HG02852 (cell line): ENCODE results near the gene CASP10.
A peak's percentile ranks its signal among the peaks of the same experiment; 100 is the strongest.

Experiments used
- ATAC-seq: cut with Tn5 transposase; IDR thresholded peaks from one replicate; pipeline ENCODE4 v1.9.1; 2021; ENCODE audit warnings: mild to moderate bottlenecking, moderate library complexity; ENCODE audit not compliant: unreplicated experiment

The CASP10 gene

DNA sequence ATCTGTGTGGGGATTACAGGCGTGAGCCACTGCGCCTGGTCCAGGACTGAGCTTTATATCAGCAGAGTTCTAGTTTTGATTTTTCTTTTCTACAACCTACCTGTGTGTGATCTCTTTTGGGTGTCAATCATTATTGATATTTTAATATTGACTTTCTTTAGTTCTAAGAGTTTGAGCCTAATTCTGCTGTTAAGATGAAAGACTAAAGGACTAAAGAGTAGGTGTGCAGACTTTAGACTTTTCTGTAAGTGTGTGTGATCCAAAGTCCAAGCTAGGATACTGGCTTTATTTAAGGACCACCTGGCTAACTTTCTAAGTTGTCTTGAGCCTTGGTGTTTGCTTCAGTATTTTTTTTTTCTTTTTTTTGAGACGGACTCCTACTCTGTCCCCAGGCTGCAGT lies 12.4 kb downstream of the CASP10 start:
- no peak for ATAC-seq

DNA sequence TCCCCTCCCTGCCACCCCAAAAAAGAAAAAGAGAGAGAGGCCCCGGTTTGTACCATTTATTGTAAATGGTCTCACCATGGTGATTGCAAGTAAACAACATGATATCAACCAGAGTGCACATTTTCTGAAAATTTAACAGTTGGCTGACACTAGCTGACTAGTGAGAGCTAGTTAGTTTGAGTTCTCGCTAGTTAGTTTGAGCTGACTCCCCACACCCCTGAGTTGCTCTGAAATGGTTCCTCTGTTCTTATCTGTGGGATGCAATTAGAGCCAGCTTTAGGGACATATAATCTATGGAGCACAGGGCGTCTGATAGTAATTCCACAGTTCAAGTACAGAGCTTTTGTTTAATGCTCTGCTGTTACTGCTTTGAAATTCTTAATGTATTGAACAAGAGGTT lies 13.1 kb downstream of the CASP10 start:
- ATAC-seq, result no peak

- no peak for ATAC-seq
Observed at GRCh38 chr2:201196803-201197202, 13.9 kb downstream of the CASP10 start.

- ATAC-seq, result no peak
Observed at GRCh38 chr2:201197781-201198180, 14.8 kb downstream of the CASP10 start.

- ATAC-seq, result no peak
Observed at GRCh38 chr2:201199847-201200246, 16.9 kb downstream of the CASP10 start.

DNA sequence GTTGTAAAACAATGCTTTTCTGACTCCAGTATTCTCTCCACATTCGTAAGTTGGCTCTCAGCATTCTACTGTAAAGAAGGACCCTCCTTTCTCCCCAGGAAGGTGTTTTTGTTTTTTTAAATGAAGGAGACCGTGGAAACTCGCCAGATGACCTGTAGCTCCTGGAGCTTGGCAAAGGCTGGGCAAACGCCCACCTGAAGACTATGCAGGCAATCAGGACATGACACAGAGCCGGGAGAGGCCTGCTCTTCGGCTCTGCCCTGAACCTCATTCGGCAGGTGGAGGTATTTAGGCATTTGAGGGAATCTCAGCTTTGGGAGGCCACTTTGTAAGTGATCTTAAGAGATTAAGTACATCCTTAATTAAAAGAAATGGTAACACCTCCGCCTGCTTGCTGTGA lies 17.4 kb downstream of the CASP10 start:
- no peak for ATAC-seq

- no peak for ATAC-seq
Observed at GRCh38 chr2:201201371-201201770, 18.4 kb downstream of the CASP10 start.

DNA sequence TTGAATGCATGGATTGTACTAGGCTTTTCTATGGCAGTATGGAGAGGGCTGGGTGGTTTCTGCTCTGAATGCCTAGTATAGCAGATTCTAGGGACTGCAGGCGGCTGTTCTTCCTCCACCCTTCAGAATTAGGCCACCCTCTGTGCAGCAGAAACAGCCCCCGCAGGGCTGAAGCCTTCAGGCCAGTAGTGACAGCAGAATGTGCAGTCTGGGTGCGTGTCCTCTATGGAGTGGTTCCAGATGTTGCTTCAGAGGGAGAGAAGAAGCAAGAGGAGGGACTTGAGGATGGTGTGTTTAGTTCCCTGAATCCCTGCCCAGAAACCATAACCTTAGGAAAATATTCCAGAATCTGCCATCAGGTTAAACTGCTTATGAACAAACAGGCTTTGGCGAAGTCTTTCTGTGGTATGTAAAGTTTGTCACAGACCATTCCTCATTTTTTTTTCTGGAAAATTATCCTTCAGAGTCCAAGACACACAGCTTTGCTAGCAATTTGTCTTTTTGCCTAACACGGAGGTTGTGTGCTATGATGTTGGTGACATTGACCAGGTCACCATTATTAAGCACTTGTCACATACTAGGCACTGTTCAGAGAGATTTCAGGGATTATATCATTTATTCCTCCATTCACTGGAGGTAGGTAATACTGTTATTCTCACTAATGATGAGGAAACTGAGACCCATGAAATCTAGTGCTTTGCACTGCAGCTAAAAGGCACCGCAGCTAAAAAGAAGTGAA lies 21.1 kb downstream of the CASP10 start:
- ATAC-seq, result no peak

GRCh38 chr2:201204655-201205514 lies 21.9 kb downstream of the CASP10 start:
- no peak for ATAC-seq

DNA sequence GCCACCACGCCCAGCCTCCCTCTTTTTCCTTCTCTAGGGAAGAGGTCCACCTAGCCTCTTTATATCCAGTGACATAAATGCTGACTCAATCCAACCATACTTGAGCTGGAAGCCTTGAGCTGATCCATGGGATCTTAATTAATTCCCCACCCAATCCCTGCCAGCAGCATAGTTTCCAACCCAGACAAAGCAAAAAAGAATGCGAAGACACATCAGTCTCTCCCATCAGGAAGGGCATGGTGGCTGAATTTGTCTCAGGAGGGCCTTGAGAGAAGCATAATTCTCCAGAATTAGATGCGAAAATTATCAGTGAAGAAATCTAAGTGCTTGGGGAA lies 22.5 kb downstream of the CASP10 start:
- ATAC-seq, result no peak

GRCh38 chr2:201208563-201209252 lies 25.8 kb downstream of the CASP10 start:
- ATAC-seq, result peak; percentile 58

- ATAC-seq, result no peak
Observed at GRCh38 chr2:201215963-201216362, 33.0 kb downstream of the CASP10 start.

DNA sequence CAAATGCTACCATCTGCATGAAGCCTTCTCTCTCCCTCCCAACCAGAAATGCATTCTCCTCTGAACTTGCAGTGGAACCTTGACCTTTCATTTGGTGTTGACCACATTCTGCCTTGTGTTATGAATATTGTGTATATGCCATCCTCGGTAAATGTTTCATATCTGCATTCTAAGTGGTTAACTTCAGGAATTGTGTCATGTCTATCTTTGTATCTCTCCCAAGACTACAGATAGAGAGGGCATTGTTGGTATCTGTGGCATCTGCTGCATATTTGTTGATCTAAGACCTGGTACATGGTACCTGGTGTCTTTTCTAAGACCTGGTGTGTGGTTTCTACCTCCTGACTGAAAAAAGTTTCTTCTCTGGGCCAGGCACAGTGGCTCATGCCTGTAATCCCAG lies 34.0 kb downstream of the CASP10 start:
- no peak for ATAC-seq

DNA sequence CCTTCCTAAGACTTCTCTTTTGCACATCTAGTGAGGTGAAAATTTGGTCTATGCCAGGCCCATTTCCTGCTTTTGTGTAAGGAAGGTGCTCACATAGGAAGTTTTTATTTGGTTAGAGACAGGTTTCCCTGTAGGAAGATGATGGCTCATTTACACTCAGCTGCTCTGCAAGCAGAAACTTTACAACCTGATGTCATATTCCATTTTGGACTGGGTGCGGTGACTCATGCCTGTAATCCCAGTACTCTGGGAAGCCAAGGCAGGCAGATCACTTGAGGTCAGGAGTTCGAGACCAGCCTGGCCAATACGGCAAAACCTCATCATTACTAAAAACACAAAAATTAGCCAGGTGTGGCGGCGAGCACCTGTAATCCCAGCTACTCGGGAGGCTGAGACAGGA lies 35.8 kb downstream of the CASP10 start:
- no peak for ATAC-seq

GRCh38 chr2:201219328-201220096 lies 36.6 kb downstream of the CASP10 start:
- no peak for ATAC-seq

- ATAC-seq, result no peak
Observed at GRCh38 chr2:201220102-201220570, 37.2 kb downstream of the CASP10 start.

GRCh38 chr2:201223089-201224073 lies 40.4 kb downstream of the CASP10 start:
- peak; percentile 98 for ATAC-seq

GRCh38 chr2:201228271-201228911 lies 45.5 kb downstream of the CASP10 start:
- ATAC-seq, result no peak

- ATAC-seq, result no peak
Observed at GRCh38 chr2:201228912-201229290, 46.0 kb downstream of the CASP10 start.
